NCI-H2227 (cell line): Measurements from ENCODE around the gene NSL1.
A peak's percentile ranks its signal among the peaks of the same experiment; 100 is the strongest.

ENCODE experiments used
- DNase-seq: peaks from one replicate; lab custom pipeline; 2025; ENCODE audit not compliant: unreplicated experiment; lab: John Stamatoyannopoulos, UW

NSL1 gene

GRCh38 chr1:212688341-212689047, 103.1 kb downstream of the NSL1 start:
- DNase-seq = no peak

GRCh38 chr1:212687811-212688210, 103.8 kb downstream of the NSL1 start:
- DNase-seq = no peak

- no peak for DNase-seq
Measured at GRCh38 chr1:212686591-212686990, 105.0 kb downstream of the NSL1 start.

- DNase-seq = no peak
Measured at GRCh38 chr1:212686069-212686468, 105.5 kb downstream of the NSL1 start.

GRCh38 chr1:212685429-212685828, 106.1 kb downstream of the NSL1 start:
- no peak for DNase-seq

GRCh38 chr1:212684521-212685090, 107.0 kb downstream of the NSL1 start:
- no peak for DNase-seq

- DNase-seq = no peak
Measured at GRCh38 chr1:212684076-212684475, 107.5 kb downstream of the NSL1 start.

GRCh38 chr1:212683357-212683722, 108.2 kb downstream of the NSL1 start:
- DNase-seq = no peak

- peak; percentile 14 for DNase-seq
Measured at GRCh38 chr1:212680680-212681389, 110.7 kb downstream of the NSL1 start.

GRCh38 chr1:212678456-212679410, 112.8 kb downstream of the NSL1 start:
- no peak for DNase-seq

GRCh38 chr1:212677573-212677972, 114.0 kb downstream of the NSL1 start:
- DNase-seq = no peak

GRCh38 chr1:212677136-212677535, 114.4 kb downstream of the NSL1 start:
- no peak for DNase-seq
